HepG2 (cell line): ENCODE results near the gene TLCD1. TPM values are rescaled to one million over a fixed set of nuclear protein-coding genes. Genes with fewer than 3 reads are reported as not detected.
A peak's percentile ranks its signal among the peaks of the same experiment; 100 is the strongest.

Experiments
- MED13 ChIP-seq: sonication (generic); formaldehyde crosslinking; IDR thresholded peaks from 2 replicates; pipeline ENCODE4 v1.5.0; 2020; ENCODE audit warnings: missing genetic modification reagents
- MYC ChIP-seq: sonication (generic); formaldehyde crosslinking; IDR thresholded peaks from 2 replicates; pipeline ENCODE4 v1.9.0; 2021; ENCODE audit warnings: missing genetic modification reagents, borderline replicate concordance
- RFXAP ChIP-seq: sonication (generic); formaldehyde crosslinking; IDR thresholded peaks from 2 replicates; pipeline ENCODE4 v1.4.0; 2020; ENCODE audit warnings: missing genetic modification reagents, borderline replicate concordance
- SRF ChIP-seq: IDR thresholded peaks from 2 replicates; pipeline ENCODE4 v1.6.1; 2011; ENCODE audit warnings: mild to moderate bottlenecking, low read depth, low read length, moderate library complexity
- XRCC5 ChIP-seq: fragments of 200-400 bp; formaldehyde crosslinking; optimal IDR thresholded peaks from 2 replicates; pipeline ENCODE3; 2017; ENCODE audit warnings: mild to moderate bottlenecking, low read length
- ZNF446 ChIP-seq: sonication (generic); formaldehyde crosslinking; IDR thresholded peaks from 2 replicates; pipeline ENCODE4 v1.5.0; 2020; ENCODE audit warnings: mild to moderate bottlenecking, missing genetic modification reagents
- ZNF616 ChIP-seq: sonication (generic); formaldehyde crosslinking; IDR thresholded peaks from 2 replicates; pipeline ENCODE4 v1.5.0; 2020; ENCODE audit warnings: low read depth, mild to moderate bottlenecking, missing genetic modification reagents
- polyA plus RNA-seq, 8 experiments: library from polyadenylated mRNA; depleted of rRNA in 3 of 8; stranded (reverse) in 7 of 8; unstranded in 1 of 8; fragments of >200 nt; fragmentation: Illumina TruSeq in 4 of 8; extraction: Trizol in 4 of 8; gene quantifications; 2 replicates each; pipeline versions ENCODE4 v1.2.1 to v1.2.3, GENCODE V29; 2011 to 2016; ENCODE audit warnings: low read depth in 4 of 8, missing spikeins in 1 of 8, mixed read lengths in 1 of 8; ENCODE audit not compliant: insufficient read depth in 1 of 8
- total RNA-seq, 5 experiments: library from RNA; depleted of rRNA; stranded (reverse); fragments of >200 nt; fragmentation: Illumina TruSeq; extraction: Trizol; gene quantifications; 2 replicates each; pipeline ENCODE4 v1.2.3, GENCODE V29; 2016; ENCODE audit warnings: low read depth in 1 of 5
- TF ChIP-seq, protein P1 (sequence below): sonication (generic); formaldehyde crosslinking; IDR thresholded peaks from 2 replicates; pipeline ENCODE4 v1.5.0; 2020; ENCODE audit warnings: missing genetic modification reagents
- TF ChIP-seq, protein P2 (sequence below): sonication (generic); formaldehyde crosslinking; conservative IDR thresholded peaks from 2 replicates; pipeline ENCODE4 v1.8.1; 2023; ENCODE audit warnings: missing genetic modification reagents
- TF ChIP-seq, protein P3 (sequence below): sonication (generic); formaldehyde crosslinking; IDR thresholded peaks from 2 replicates; pipeline ENCODE4 v1.8.1; 2023; ENCODE audit warnings: missing genetic modification reagents, mild to moderate bottlenecking, borderline replicate concordance
- TF ChIP-seq, protein P4 (sequence below): IDR thresholded peaks from 2 replicates; pipeline ENCODE4 v1.6.1; 2016; ENCODE audit warnings: missing compliant biosample characterization, missing genetic modification reagents, borderline replicate concordance
- TF ChIP-seq, protein P5 (sequence below): sonication (generic); formaldehyde crosslinking; IDR thresholded peaks from 2 replicates; pipeline ENCODE4 v1.5.1; 2020; ENCODE audit warnings: mild to moderate bottlenecking, missing genetic modification reagents, borderline replicate concordance
- TF ChIP-seq, protein P6 (sequence below): sonication (generic); formaldehyde crosslinking; IDR thresholded peaks from 2 replicates; pipeline ENCODE4 v1.8.1; 2023; ENCODE audit warnings: mild to moderate bottlenecking, missing genetic modification reagents, borderline replicate concordance
- TF ChIP-seq, protein P7 (sequence below): IDR thresholded peaks from 2 replicates; pipeline ENCODE4 v1.6.1; 2016; ENCODE audit warnings: mild to moderate bottlenecking, missing biosample characterization, missing genetic modification reagents

The TLCD1 gene
- total and polyA plus RNA-seq, 2 of the 13 experiments (the other 11 are each of a cell fraction or from before 2014, with no cell fraction given) = 14.9 to 19.6 TPM

DNA sequence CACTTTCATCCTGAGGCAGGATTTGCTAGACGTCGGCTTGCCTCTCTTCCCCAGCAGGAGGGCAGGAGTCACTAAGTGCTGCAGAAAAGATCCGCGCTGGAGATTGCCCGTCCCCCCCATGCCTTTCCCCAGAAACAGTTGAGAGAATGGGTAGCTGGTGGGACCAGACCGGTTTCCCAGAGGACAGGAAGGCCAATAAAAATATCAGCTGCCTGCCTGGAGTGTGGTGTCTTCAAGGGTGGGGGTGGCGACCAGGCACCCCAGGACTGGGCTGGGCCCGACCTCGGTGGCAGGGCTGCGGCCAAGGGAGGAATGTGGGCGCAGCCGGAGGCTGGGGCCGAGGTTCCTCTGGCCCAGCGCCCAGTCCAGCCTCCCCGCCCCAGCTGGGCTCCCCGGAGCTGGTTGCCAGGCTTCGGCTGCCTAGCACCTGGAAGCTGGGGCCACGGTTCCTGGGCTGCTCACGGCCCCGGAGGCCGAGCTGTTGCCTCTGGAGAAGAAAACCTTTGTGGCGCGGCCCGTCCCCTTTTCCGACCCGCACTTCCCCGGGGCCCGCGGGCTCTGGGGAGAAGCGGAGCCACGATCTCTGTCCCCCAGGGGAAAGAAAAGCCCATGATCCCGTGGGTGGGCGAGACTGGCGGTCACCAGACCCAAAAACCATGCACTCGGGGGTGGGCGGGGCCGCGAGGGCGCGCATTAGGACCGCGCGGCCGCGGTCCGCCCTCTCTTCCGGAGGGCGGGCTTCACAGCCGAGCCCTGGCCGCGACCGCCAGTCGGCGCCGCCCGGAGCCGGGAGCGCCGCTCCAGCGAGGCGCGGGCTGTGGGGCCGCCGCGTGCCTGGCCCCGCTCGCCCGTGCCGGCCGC is 17.4 kb upstream of the TLCD1 start, which contains the start of gene TRAF4 (continued):
- TF ChIP-seq, protein P1, sequence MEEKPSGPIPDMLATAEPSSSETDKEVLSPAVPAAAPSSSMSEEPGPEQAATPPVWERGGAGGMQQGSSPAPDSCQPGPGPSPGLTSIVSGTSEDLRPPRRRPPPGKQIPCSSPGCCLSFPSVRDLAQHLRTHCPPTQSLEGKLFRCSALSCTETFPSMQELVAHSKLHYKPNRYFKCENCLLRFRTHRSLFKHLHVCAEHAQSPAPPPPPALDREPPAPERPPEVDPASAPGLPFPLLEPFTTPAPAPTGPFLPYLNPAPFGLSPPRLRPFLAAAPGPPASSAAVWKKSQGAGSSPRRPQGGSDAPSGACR (CRISPR knock-in tag) = no peak
- TF ChIP-seq RFXAP (CRISPR knock-in tag) = no peak
- TF ChIP-seq, protein P2, sequence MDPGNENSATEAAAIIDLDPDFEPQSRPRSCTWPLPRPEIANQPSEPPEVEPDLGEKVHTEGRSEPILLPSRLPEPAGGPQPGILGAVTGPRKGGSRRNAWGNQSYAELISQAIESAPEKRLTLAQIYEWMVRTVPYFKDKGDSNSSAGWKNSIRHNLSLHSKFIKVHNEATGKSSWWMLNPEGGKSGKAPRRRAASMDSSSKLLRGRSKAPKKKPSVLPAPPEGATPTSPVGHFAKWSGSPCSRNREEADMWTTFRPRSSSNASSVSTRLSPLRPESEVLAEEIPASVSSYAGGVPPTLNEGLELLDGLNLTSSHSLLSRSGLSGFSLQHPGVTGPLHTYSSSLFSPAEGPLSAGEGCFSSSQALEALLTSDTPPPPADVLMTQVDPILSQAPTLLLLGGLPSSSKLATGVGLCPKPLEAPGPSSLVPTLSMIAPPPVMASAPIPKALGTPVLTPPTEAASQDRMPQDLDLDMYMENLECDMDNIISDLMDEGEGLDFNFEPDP (CRISPR knock-in tag) = no peak
- TF ChIP-seq, protein P3, sequence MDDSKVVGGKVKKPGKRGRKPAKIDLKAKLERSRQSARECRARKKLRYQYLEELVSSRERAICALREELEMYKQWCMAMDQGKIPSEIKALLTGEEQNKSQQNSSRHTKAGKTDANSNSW (CRISPR knock-in tag) = no peak
- TF ChIP-seq, protein P4, sequence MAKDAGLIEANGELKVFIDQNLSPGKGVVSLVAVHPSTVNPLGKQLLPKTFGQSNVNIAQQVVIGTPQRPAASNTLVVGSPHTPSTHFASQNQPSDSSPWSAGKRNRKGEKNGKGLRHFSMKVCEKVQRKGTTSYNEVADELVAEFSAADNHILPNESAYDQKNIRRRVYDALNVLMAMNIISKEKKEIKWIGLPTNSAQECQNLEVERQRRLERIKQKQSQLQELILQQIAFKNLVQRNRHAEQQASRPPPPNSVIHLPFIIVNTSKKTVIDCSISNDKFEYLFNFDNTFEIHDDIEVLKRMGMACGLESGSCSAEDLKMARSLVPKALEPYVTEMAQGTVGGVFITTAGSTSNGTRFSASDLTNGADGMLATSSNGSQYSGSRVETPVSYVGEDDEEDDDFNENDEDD (CRISPR knock-in tag) = no peak
- TF ChIP-seq ZNF446 (CRISPR knock-in tag) = peak; percentile 62; the same call in 1 of the 2 replicates
- 0 out of 2 replicates have a peak, but pooled peaks have one; percentile 30 for TF ChIP-seq ZNF616
- TF ChIP-seq, protein P5, sequence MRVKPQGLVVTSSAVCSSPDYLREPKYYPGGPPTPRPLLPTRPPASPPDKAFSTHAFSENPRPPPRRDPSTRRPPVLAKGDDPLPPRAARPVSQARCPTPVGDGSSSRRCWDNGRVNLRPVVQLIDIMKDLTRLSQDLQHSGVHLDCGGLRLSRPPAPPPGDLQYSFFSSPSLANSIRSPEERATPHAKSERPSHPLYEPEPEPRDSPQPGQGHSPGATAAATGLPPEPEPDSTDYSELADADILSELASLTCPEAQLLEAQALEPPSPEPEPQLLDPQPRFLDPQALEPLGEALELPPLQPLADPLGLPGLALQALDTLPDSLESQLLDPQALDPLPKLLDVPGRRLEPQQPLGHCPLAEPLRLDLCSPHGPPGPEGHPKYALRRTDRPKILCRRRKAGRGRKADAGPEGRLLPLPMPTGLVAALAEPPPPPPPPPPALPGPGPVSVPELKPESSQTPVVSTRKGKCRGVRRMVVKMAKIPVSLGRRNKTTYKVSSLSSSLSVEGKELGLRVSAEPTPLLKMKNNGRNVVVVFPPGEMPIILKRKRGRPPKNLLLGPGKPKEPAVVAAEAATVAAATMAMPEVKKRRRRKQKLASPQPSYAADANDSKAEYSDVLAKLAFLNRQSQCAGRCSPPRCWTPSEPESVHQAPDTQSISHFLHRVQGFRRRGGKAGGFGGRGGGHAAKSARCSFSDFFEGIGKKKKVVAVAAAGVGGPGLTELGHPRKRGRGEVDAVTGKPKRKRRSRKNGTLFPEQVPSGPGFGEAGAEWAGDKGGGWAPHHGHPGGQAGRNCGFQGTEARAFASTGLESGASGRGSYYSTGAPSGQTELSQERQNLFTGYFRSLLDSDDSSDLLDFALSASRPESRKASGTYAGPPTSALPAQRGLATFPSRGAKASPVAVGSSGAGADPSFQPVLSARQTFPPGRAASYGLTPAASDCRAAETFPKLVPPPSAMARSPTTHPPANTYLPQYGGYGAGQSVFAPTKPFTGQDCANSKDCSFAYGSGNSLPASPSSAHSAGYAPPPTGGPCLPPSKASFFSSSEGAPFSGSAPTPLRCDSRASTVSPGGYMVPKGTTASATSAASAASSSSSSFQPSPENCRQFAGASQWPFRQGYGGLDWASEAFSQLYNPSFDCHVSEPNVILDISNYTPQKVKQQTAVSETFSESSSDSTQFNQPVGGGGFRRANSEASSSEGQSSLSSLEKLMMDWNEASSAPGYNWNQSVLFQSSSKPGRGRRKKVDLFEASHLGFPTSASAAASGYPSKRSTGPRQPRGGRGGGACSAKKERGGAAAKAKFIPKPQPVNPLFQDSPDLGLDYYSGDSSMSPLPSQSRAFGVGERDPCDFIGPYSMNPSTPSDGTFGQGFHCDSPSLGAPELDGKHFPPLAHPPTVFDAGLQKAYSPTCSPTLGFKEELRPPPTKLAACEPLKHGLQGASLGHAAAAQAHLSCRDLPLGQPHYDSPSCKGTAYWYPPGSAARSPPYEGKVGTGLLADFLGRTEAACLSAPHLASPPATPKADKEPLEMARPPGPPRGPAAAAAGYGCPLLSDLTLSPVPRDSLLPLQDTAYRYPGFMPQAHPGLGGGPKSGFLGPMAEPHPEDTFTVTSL (CRISPR knock-in tag) = no peak
- no peak for TF ChIP-seq XRCC5
- TF ChIP-seq, protein P6, sequence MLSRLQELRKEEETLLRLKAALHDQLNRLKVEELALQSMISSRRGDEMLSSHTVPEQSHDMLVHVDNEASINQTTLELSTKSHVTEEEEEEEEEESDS (CRISPR knock-in tag) = no peak
- no peak for TF ChIP-seq SRF
- TF ChIP-seq, protein P7, sequence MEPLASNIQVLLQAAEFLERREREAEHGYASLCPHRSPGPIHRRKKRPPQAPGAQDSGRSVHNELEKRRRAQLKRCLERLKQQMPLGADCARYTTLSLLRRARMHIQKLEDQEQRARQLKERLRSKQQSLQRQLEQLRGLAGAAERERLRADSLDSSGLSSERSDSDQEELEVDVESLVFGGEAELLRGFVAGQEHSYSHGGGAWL (CRISPR knock-in tag) = peak; percentile 25; the same call in 1 of the 2 replicates
- TF ChIP-seq MYC (CRISPR knock-in tag) = no peak; the same call in 1 of the 2 replicates
- 0 out of 2 replicates have a peak, but pooled peaks have one; percentile 18 for TF ChIP-seq MED13 (CRISPR knock-in tag)
